ENCODE results near the gene GPR160.
"Not testable (repeated sequence)": the region's sequence is repeated elsewhere in the genome, so short reads cannot be mapped to it uniquely, and the experiment has no call there.

The GPR160 gene, protein sequence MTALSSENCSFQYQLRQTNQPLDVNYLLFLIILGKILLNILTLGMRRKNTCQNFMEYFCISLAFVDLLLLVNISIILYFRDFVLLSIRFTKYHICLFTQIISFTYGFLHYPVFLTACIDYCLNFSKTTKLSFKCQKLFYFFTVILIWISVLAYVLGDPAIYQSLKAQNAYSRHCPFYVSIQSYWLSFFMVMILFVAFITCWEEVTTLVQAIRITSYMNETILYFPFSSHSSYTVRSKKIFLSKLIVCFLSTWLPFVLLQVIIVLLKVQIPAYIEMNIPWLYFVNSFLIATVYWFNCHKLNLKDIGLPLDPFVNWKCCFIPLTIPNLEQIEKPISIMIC

DNA sequence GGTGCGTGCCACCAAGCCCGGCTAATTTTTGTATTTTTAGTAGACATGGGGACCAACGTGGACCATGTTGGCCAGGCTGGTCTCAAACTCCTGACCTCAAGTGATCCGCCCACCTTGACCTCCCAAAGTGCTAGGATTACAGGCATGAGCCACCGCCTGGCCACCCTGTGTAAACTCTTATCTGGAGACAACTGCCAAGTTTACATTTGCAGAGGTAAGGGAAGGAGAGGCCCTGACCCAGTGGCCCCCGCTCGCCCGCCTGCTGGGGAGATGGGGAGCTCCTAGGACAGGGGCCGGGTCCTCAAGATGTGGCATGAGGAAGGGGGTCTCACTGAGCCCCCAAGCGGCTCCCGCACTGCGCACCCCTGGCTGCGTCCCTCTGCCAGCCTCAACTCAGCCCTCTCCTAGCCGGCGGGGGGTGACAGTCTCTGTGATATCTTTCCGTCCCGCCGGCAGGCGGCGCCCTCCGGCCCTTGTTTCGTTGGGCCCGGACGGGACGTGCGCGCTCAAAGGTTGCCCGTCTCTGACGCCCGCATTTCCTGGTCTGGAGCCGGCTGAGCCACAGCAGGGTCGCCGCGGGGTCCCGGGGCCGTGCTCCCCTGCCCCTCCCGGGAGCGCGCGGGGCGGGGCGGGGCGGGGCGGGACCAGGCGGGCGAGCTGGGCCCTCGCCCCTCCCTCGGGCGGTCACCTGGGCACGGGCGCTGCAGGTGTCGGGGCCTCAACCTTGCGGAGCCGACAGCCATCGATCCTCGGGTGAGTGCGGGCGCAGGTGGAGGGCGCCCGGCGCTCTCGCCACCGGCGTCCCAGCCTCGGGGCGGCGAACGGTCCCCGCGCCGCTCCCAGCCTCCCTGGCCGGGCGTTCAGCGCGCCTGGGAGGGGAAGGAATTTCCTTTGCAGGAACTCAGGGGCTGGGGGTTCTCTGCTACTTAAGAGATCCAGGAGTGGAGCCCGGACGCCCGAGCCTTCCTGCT lies at the start of gene GPR160:
GPR160 (plus strand) TSS at position 533 of the 971 bp plus-strand sequence. CDS start 45,978 bp downstream, outside the sequence.
- DNase-seq (ENCODE audit: low spot score) = peak; percentile 12

GRCh38 chr3:169990431-169990830 lies 47.4 kb upstream of the GPR160 start:
- no peak for DNase-seq (ENCODE audit: low spot score)

- no peak for DNase-seq (ENCODE audit: low spot score)
These were observed 45.6 kb upstream of the GPR160 start for GRCh38 chr3:169992156-169992555.

DNA sequence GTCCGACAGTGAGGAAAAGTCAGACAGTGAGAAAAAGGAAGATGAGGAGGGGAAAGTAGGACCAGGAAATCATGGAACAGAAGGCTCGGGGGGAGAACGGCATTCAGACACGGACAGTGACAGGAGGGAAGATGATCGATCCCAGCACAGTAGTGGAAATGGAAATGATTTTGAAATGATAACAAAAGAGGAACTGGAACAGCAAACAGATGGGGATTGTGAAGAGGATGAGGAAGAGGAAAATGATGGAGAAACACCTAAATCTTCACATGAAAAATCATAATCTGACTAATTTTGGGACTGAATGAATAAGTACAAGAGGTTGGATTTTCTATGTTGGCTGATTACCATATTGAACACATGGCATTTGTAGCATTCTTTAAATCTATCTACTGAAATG lies 45.0 kb upstream of the GPR160 start:
- DNase-seq (ENCODE audit: low spot score) = no peak

GRCh38 chr3:169993761-169994160 lies 44.0 kb upstream of the GPR160 start:
- DNase-seq (ENCODE audit: low spot score) = no peak

- no peak for DNase-seq (ENCODE audit: low spot score)
These were observed 41.7 kb upstream of the GPR160 start for GRCh38 chr3:169996063-169996462.

GRCh38 chr3:169998668-169999131 lies 39.1 kb upstream of the GPR160 start:
- no peak for DNase-seq (ENCODE audit: low spot score)

- DNase-seq (ENCODE audit: low spot score) = no peak
These were observed 38.4 kb upstream of the GPR160 start for GRCh38 chr3:169999433-169999832.

DNA sequence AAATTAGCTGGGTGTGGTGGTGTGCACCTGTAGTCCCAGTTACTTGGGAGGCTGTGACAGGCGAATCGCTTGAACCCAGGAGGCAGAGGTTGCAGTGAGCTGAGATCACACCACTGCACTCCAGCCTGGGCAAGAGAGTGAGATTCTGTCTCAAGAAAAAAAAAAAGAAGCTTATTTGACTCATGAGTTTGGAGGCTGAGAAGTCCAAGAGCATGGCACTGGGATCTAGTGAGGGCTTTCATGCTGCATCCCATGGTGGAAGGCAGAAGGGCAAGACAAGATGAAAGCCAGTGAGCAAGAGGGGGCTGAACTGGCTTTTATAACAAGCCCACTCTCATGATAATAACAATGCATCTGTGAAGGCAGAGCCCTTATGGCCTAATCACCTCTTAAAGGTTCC lies 37.7 kb upstream of the GPR160 start:
- DNase-seq (ENCODE audit: low spot score) = no peak

DNA sequence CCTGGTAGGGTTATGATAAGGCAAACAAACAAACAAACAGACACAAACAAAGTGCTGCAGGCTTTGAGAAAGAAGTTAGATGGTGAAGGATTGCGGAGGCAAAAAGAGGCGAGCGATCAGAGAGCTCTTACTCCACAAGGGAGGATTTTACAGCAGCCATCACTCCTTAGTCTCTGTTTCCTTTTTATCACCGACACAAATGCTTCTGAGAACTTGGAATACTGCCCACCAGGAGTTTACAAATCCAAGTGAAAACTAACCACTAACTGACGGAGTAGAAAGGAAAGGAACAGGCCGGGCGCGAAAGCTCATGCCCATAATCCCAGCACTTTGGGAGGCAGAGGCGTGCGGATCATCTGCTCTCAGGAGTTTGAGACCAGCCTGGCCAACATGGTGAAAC lies 35.6 kb upstream of the GPR160 start:
- no peak for DNase-seq (ENCODE audit: low spot score)

GRCh38 chr3:170002879-170003278 lies 34.9 kb upstream of the GPR160 start:
- DNase-seq (ENCODE audit: low spot score) = peak; percentile 19

- peak; percentile 65 for DNase-seq (ENCODE audit: low spot score)
These were observed 33.9 kb upstream of the GPR160 start for GRCh38 chr3:170003881-170004356.

DNA sequence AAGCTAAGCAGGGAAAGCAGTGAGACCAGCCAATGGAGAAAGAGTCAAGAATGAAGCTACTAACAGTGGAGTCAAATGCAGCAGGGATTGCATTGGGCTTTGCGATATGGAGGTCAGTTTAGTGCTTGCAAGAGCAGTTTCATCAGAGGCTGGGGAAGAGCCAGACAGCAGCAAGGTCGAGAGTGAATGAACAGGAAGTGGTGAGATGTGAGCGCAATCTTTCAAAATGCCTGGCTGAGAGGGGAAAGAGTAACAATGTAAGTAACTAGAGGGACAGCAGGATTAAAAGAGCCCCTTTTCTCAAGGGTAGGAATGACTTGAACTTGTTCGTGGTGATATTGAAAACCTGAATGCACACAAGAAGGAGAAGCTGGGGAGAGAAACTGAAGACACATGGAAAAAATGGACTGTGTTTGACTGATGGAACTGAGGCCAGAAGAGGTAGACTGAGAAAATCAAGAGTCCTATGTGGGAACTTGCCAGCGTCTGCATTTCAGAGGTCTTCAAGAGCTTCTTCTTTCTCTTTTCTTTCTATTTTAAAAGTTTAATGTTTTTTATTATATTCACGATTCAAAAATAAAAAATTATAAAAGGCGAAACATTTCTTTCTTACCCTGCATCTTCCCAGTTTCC lies 30.6 kb upstream of the GPR160 start:
- peak; percentile 38 for DNase-seq (ENCODE audit: low spot score)

- no peak for DNase-seq (ENCODE audit: low spot score)
These were observed 27.3 kb upstream of the GPR160 start for GRCh38 chr3:170010498-170010897.

GRCh38 chr3:170012683-170013400 lies 25.0 kb upstream of the GPR160 start:
- no peak for DNase-seq (ENCODE audit: low spot score)

- DNase-seq (ENCODE audit: low spot score) = no peak
These were observed 21.7 kb upstream of the GPR160 start for GRCh38 chr3:170016057-170016456.

GRCh38 chr3:170019306-170019705 lies 18.5 kb upstream of the GPR160 start:
- DNase-seq (ENCODE audit: low spot score) = not testable (repeated sequence)

DNA sequence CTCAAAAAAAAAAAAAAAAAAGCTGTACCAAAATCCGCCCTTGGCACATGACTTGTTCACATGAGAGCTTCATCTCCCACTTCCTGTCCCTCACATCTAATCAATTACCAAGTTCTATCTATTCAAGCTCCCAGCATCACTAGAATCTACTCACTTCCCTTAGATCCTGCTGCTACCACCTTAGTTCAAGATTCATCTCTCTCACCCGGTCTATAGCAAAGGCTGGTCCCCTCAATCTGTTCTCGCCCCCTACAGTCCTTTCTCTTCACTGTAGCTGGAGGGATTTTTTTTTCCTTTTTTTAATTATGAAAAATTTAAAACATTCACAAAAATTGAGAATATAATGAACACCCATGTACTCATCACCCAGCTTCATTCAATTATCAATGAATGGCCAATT lies 16.7 kb upstream of the GPR160 start:
- DNase-seq (ENCODE audit: low spot score) = no peak

DNA sequence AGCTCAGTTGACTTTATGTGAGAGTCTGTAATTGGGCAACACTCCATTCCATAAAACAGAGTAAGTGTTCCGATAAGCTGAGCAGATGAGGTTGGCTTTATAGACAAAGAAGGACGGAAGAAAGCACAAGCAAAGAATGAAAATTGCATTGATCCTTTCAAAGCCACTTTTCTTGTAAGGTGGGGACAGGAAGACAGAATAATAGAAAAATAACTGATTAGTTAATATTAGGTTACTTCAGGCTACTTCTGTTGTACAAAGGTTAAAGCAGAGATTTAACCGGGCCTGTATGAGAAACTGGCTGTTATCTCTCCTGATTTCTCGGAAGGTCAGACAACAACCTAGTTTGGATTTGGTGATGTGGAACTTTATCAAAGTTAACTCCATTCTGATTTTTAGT lies 15.5 kb upstream of the GPR160 start:
- DNase-seq (ENCODE audit: low spot score) = no peak

- no peak for DNase-seq (ENCODE audit: low spot score)
These were observed 14.6 kb upstream of the GPR160 start for GRCh38 chr3:170023165-170023564.

DNA sequence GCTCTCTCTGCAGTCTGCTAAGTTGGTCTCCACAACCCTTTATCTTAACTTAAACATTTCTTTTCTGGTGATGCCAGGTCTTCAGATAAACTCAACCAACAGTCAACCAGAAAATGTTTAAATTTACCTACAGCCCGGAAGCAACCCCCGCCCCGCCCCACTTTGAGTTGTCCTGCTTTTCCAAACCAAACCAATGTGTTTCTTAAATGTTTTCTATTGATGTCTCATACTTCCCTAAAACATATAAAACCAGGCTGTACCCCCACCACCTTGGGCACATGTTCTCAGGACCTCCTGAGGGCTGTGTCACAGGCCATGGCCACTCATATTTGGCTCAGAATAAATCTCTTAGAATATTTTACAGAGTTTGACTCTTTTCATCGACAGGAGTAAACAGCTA lies 13.2 kb upstream of the GPR160 start:
- DNase-seq (ENCODE audit: low spot score) = no peak
